HepG2 (cell line): ENCODE measurements around the gene HEATR1. TPM values are rescaled to one million over a fixed set of nuclear protein-coding genes. Genes with fewer than 3 reads are reported as not detected.

ENCODE experiments used
- BORCS8-MEF2B ChIP-seq: sonication (generic); formaldehyde crosslinking; IDR thresholded peaks from 2 replicates; pipeline ENCODE4 v1.8.0; 2022; ENCODE audit warnings: mild to moderate bottlenecking, missing genetic modification reagents
- ETV5 ChIP-seq: IDR thresholded peaks from 2 replicates; pipeline ENCODE4 v1.6.1; 2018; ENCODE audit warnings: missing biosample characterization, missing genetic modification reagents, inconsistent platforms, borderline replicate concordance
- ISX ChIP-seq: sonication (generic); formaldehyde crosslinking; conservative IDR thresholded peaks from 2 replicates; pipeline ENCODE4 v1.5.0; 2020; ENCODE audit warnings: missing genetic modification reagents
- KDM2A ChIP-seq: sonication (generic); formaldehyde crosslinking; IDR thresholded peaks from 2 replicates; pipeline ENCODE4 v1.4.0; 2020; ENCODE audit warnings: low read depth, missing genetic modification reagents, borderline replicate concordance
- NRL ChIP-seq: sonication (generic); formaldehyde crosslinking; IDR thresholded peaks from 2 replicates; pipeline ENCODE4 v1.5.0; 2020; ENCODE audit warnings: missing genetic modification reagents, mild to moderate bottlenecking, moderate library complexity, borderline replicate concordance
- SNRNP70 ChIP-seq: fragments of 200-400 bp; formaldehyde crosslinking; IDR thresholded peaks from 2 replicates; pipeline ENCODE4 v1.6.1; 2017; ENCODE audit warnings: mild to moderate bottlenecking, low read depth, low read length, moderate library complexity
- ZBTB1 ChIP-seq: sonication (generic); formaldehyde crosslinking; IDR thresholded peaks from 2 replicates; pipeline ENCODE4 v1.4.0; 2020; ENCODE audit warnings: missing genetic modification reagents, borderline replicate concordance
- ZFP41 ChIP-seq: sonication (generic); formaldehyde crosslinking; IDR thresholded peaks from 2 replicates; pipeline ENCODE4 v1.4.0; 2020; ENCODE audit warnings: mild to moderate bottlenecking, missing genetic modification reagents, borderline replicate concordance
- ZNF253 ChIP-seq: sonication (generic); formaldehyde crosslinking; IDR thresholded peaks from 2 replicates; pipeline ENCODE4 v1.8.0; 2022; ENCODE audit warnings: mild to moderate bottlenecking, missing genetic modification reagents, borderline replicate concordance
- polyA plus RNA-seq, 8 experiments: library from polyadenylated mRNA; depleted of rRNA in 3 of 8; stranded (reverse) in 7 of 8; unstranded in 1 of 8; fragments of >200 nt; fragmentation: Illumina TruSeq in 4 of 8; extraction: Trizol in 4 of 8; gene quantifications; 2 replicates each; pipeline versions ENCODE4 v1.2.1 to v1.2.3, GENCODE V29; 2011 to 2016; ENCODE audit warnings: low read depth in 4 of 8, missing spikeins in 1 of 8, mixed read lengths in 1 of 8; ENCODE audit not compliant: insufficient read depth in 1 of 8
- total RNA-seq, 5 experiments: library from RNA; depleted of rRNA; stranded (reverse); fragments of >200 nt; fragmentation: Illumina TruSeq; extraction: Trizol; gene quantifications; 2 replicates each; pipeline ENCODE4 v1.2.3, GENCODE V29; 2016; ENCODE audit warnings: low read depth in 1 of 5
- TF ChIP-seq, protein P1 (sequence below): sonication (generic); formaldehyde crosslinking; IDR thresholded peaks from 2 replicates; pipeline ENCODE4 v1.5.0; 2020; ENCODE audit warnings: mild to moderate bottlenecking, missing genetic modification reagents
- TF ChIP-seq, protein P2 (sequence below): IDR thresholded peaks from 2 replicates; pipeline ENCODE4 v1.6.1; 2012; ENCODE audit warnings: low read length, improper control_type of control experiment
- TF ChIP-seq, protein P3 (sequence below): sonication (generic); formaldehyde crosslinking; IDR thresholded peaks from 2 replicates; pipeline ENCODE4; 2020; ENCODE audit warnings: missing genetic modification reagents, mild to moderate bottlenecking, borderline replicate concordance
- TF ChIP-seq, protein P4 (sequence below): sonication (generic); formaldehyde crosslinking; IDR thresholded peaks from 2 replicates; pipeline ENCODE4 v1.4.0; 2020; ENCODE audit warnings: missing genetic modification reagents, borderline replicate concordance

The HEATR1 gene
- total and polyA plus RNA-seq, 2 of the 13 experiments (the other 11 are each of a cell fraction or from before 2014, with no cell fraction given) = 10.2 to 45.8 TPM

DNA sequence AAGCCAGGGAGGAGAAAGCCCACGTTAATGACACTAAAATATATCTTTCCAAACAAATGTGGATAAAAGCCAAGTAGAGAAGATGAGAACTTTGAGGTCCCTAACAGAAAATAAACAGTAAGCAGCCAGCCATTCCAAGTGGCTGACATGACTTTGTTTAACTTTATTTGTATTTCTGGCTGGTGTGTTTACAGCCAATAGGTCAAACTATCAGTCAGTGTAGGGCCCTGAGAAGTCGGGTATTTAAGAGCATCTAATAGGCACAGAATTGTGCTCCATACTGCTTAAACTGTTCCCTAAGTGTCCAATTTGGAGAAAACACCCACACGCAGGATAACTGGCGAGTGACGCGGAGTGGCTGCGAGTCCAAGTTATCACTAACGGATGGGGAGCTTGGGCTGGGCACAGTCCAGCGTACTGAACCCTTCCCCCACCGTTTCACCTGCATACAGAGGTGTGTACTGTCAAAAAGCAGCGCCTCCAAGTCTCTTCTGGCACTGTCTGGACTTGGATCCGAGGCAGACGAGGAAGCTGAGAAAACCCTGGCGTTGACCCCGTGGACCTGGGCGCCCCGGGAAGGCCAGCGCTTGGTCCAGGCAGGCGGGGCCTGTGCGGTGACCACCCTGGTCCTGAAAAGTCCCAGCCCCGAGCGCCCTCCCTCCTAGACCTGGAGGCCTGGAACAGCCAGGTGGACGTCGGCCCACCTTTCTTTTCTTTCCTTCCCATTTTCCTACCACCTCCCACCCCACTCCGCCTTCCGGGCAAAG, 81.2 kb downstream of the HEATR1 start (continued):
- TF ChIP-seq, protein P1, sequence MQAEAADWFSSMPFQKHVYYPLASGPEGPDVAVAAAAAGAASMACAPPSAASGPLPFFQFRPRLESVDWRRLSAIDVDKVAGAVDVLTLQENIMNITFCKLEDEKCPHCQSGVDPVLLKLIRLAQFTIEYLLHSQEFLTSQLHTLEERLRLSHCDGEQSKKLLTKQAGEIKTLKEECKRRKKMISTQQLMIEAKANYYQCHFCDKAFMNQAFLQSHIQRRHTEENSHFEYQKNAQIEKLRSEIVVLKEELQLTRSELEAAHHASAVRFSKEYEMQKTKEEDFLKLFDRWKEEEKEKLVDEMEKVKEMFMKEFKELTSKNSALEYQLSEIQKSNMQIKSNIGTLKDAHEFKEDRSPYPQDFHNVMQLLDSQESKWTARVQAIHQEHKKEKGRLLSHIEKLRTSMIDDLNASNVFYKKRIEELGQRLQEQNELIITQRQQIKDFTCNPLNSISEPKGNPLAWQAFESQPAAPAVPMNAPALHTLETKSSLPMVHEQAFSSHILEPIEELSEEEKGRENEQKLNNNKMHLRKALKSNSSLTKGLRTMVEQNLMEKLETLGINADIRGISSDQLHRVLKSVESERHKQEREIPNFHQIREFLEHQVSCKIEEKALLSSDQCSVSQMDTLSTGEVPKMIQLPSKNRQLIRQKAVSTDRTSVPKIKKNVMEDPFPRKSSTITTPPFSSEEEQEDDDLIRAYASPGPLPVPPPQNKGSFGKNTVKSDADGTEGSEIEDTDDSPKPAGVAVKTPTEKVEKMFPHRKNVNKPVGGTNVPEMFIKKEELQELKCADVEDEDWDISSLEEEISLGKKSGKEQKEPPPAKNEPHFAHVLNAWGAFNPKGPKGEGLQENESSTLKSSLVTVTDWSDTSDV (CRISPR knock-in tag) = no peak
- TF ChIP-seq ZFP41 (CRISPR knock-in tag) (no peak), SNRNP70 (no peak), NRL (CRISPR knock-in tag) (0 out of 2 replicates have a peak, but pooled peaks have one; percentile 39), ZNF253 (CRISPR knock-in tag) (no peak), BORCS8-MEF2B (CRISPR knock-in tag) (0 out of 2 replicates have a peak, but pooled peaks have one; percentile 16), ETV5 (CRISPR knock-in tag) (no peak), KDM2A (CRISPR knock-in tag) (no peak), ZBTB1 (CRISPR knock-in tag) (no peak), ISX (CRISPR knock-in tag) (no peak)
- TF ChIP-seq, protein P2, sequence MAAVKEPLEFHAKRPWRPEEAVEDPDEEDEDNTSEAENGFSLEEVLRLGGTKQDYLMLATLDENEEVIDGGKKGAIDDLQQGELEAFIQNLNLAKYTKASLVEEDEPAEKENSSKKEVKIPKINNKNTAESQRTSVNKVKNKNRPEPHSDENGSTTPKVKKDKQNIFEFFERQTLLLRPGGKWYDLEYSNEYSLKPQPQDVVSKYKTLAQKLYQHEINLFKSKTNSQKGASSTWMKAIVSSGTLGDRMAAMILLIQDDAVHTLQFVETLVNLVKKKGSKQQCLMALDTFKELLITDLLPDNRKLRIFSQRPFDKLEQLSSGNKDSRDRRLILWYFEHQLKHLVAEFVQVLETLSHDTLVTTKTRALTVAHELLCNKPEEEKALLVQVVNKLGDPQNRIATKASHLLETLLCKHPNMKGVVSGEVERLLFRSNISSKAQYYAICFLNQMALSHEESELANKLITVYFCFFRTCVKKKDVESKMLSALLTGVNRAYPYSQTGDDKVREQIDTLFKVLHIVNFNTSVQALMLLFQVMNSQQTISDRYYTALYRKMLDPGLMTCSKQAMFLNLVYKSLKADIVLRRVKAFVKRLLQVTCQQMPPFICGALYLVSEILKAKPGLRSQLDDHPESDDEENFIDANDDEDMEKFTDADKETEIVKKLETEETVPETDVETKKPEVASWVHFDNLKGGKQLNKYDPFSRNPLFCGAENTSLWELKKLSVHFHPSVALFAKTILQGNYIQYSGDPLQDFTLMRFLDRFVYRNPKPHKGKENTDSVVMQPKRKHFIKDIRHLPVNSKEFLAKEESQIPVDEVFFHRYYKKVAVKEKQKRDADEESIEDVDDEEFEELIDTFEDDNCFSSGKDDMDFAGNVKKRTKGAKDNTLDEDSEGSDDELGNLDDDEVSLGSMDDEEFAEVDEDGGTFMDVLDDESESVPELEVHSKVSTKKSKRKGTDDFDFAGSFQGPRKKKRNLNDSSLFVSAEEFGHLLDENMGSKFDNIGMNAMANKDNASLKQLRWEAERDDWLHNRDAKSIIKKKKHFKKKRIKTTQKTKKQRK = no peak
- TF ChIP-seq, protein P3, sequence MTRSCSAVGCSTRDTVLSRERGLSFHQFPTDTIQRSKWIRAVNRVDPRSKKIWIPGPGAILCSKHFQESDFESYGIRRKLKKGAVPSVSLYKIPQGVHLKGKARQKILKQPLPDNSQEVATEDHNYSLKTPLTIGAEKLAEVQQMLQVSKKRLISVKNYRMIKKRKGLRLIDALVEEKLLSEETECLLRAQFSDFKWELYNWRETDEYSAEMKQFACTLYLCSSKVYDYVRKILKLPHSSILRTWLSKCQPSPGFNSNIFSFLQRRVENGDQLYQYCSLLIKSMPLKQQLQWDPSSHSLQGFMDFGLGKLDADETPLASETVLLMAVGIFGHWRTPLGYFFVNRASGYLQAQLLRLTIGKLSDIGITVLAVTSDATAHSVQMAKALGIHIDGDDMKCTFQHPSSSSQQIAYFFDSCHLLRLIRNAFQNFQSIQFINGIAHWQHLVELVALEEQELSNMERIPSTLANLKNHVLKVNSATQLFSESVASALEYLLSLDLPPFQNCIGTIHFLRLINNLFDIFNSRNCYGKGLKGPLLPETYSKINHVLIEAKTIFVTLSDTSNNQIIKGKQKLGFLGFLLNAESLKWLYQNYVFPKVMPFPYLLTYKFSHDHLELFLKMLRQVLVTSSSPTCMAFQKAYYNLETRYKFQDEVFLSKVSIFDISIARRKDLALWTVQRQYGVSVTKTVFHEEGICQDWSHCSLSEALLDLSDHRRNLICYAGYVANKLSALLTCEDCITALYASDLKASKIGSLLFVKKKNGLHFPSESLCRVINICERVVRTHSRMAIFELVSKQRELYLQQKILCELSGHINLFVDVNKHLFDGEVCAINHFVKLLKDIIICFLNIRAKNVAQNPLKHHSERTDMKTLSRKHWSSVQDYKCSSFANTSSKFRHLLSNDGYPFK = no peak; the same call in 1 of the 2 replicates
- TF ChIP-seq, protein P4, sequence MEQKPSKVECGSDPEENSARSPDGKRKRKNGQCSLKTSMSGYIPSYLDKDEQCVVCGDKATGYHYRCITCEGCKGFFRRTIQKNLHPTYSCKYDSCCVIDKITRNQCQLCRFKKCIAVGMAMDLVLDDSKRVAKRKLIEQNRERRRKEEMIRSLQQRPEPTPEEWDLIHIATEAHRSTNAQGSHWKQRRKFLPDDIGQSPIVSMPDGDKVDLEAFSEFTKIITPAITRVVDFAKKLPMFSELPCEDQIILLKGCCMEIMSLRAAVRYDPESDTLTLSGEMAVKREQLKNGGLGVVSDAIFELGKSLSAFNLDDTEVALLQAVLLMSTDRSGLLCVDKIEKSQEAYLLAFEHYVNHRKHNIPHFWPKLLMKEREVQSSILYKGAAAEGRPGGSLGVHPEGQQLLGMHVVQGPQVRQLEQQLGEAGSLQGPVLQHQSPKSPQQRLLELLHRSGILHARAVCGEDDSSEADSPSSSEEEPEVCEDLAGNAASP (CRISPR knock-in tag) = no peak
